ENCODE data around the gene GDPD1. TPM values are rescaled to one million over a fixed set of nuclear protein-coding genes. Genes with fewer than 3 reads are reported as not detected.

Gene GDPD1
- total and polyA plus RNA-seq, 4 donors = 0.45 to 1.4 (median 0.78) TPM

GRCh38 chr17:59193336-59193862, 26.9 kb upstream of the GDPD1 start:
- Histone ChIP-seq H3K4me3 (ENCODE audit: low read depth in 1 of 3, low read length in 3 of 3) (no peak overlapping the region), H3K27me3 (ENCODE audit: control insufficient read depth in 4 of 4, insufficient read depth in 4 of 4, low read length in 3 of 4) (no peaks in the 10 kb centered on the region), H3K4me1 (ENCODE audit: control insufficient read depth in 4 of 4, insufficient read depth in 4 of 4, low read length in 3 of 4) (no peaks in the 10 kb centered on the region), H3K27ac (ENCODE audit: low read depth in 1 of 2, low read length in 2 of 2) (no peak overlapping the region), H3K9ac (ENCODE audit: low read depth in 1 of 2, low read length in 2 of 2) (no peak overlapping the region), H3K36me3 (ENCODE audit: control insufficient read depth in 4 of 4, insufficient read depth in 3 of 4, low read depth in 1 of 4, low read length in 3 of 4) (no peaks in the 10 kb centered on the region), H3K9me3 (ENCODE audit: control insufficient read depth in 4 of 4, low read length in 3 of 4) (no peaks in the 10 kb centered on the region)
- 94% methylated on average over 3 of the region's 3 CpGs for WGBS
- no peak for DNase-seq (ENCODE audit: low spot score)
- TF ChIP-seq ATF3 (IDR thresholded peaks at IDR 0.05) = no peak
- TF ChIP-seq YY1 (IDR thresholded peaks at IDR 0.05) = no peak

- 93% methylated on average over 4 of the region's 4 CpGs for WGBS
- TF ChIP-seq GABPA (IDR thresholded peaks at IDR 0.05 in 1 of 2, conservative IDR thresholded peaks at IDR 0.05 in 1 of 2) (no peak), RXRA (IDR thresholded peaks at IDR 0.05) (no peak), FOXA1 (IDR thresholded peaks at IDR 0.05) (no peak), YY1 (IDR thresholded peaks at IDR 0.05) (no peak), MAX (IDR thresholded peaks at IDR 0.05) (no peak), HNF4A (conservative IDR thresholded peaks at IDR 0.05) (no peak), ATF3 (IDR thresholded peaks at IDR 0.05) (no peak), EGR1 (IDR thresholded peaks at IDR 0.05; ENCODE audit: low read depth in 2 of 2) (no peak), SP1 (IDR thresholded peaks at IDR 0.05) (no peak), FOXA2 (IDR thresholded peaks at IDR 0.05) (no peak), CTCF (IDR thresholded peaks at IDR 0.05; ENCODE audit: low read depth, low read length, missing input control) (no peak), TAF1 (conservative IDR thresholded peaks at IDR 0.05) (no peak), REST (IDR thresholded peaks at IDR 0.05) (no peak), JUND (IDR thresholded peaks at IDR 0.05) (no peak), NR2F2 (IDR thresholded peaks at IDR 0.05) (no peak), HNF4G (IDR thresholded peaks at IDR 0.05) (no peak), RAD21 (IDR thresholded peaks at IDR 0.05) (no peak), ZBTB33 (IDR thresholded peaks at IDR 0.05) (no peak)
These were observed 20.9 kb upstream of the GDPD1 start for GRCh38 chr17:59199398-59199797.

More at GRCh38 chr17:59199398-59199797, 20.9 kb upstream of the GDPD1 start:
- no peak overlapping the region for H3K9ac ChIP-seq (ENCODE audit: low read depth in 1 of 2, low read length in 2 of 2)
- H3K27ac ChIP-seq (ENCODE audit: low read depth in 1 of 2, low read length in 2 of 2) = no peak overlapping the region
- H3K9me3 ChIP-seq (ENCODE audit: control insufficient read depth in 4 of 4, low read length in 3 of 4) = no peaks in the 10 kb centered on the region
- H3K4me1 ChIP-seq (ENCODE audit: control insufficient read depth in 4 of 4, insufficient read depth in 4 of 4, low read length in 3 of 4) = no peaks in the 10 kb centered on the region
- no peak for DNase-seq (ENCODE audit: low spot score)
- no peaks in the 10 kb centered on the region for H3K36me3 ChIP-seq (ENCODE audit: control insufficient read depth in 4 of 4, insufficient read depth in 3 of 4, low read depth in 1 of 4, low read length in 3 of 4)
- no peak overlapping the region for H3K4me3 ChIP-seq (ENCODE audit: low read depth in 1 of 3, low read length in 3 of 3)
- no peaks in the 10 kb centered on the region for H3K27me3 ChIP-seq (ENCODE audit: control insufficient read depth in 4 of 4, insufficient read depth in 4 of 4, low read length in 3 of 4)
